HepG2 (cell line): Measurements from ENCODE around the gene ELP5. TPM values are rescaled to one million over a fixed set of nuclear protein-coding genes. Genes with fewer than 3 reads are reported as not detected.
A peak's percentile ranks its signal among the peaks of the same experiment; 100 is the strongest.

ENCODE experiments used
- ARID2 ChIP-seq: sonication (generic); formaldehyde crosslinking; IDR thresholded peaks from 2 replicates; pipeline ENCODE4 v1.8.1; 2022; ENCODE audit warnings: mild to moderate bottlenecking, missing genetic modification reagents, borderline replicate concordance
- ASH2L ChIP-seq: fragments of 300-600, 200-600 bp; sonication (generic); IDR thresholded peaks from 2 replicates; pipeline ENCODE4 v1.7.0; 2017; ENCODE audit warnings: low read depth, mild to moderate bottlenecking, moderate library complexity, mixed read lengths, low read length; ENCODE audit not compliant: insufficient read length
- DR1 ChIP-seq: sonication (generic); formaldehyde crosslinking; IDR thresholded peaks from 2 replicates; pipeline ENCODE4 v1.8.0; 2021; ENCODE audit warnings: mild to moderate bottlenecking, missing genetic modification reagents, inconsistent platforms
- EHMT2 ChIP-seq: fragments of 200-600 bp; sonication (generic); IDR thresholded peaks from 2 replicates; pipeline ENCODE4 v1.7.0; 2017; ENCODE audit warnings: antibody characterized with exemption, low read depth, low read length, borderline replicate concordance
- FOXA3 ChIP-seq: IDR thresholded peaks from 2 replicates; pipeline ENCODE4 v1.6.1; 2016; ENCODE audit warnings: missing genetic modification reagents, missing compliant biosample characterization
- GATAD1 ChIP-seq: IDR thresholded peaks from 2 replicates; pipeline ENCODE4 v1.6.1; 2016; ENCODE audit warnings: missing genetic modification reagents, missing compliant biosample characterization
- GMEB1 ChIP-seq: sonication (generic); formaldehyde crosslinking; IDR thresholded peaks from 2 replicates; pipeline ENCODE4 v1.5.1; 2020; ENCODE audit warnings: missing genetic modification reagents, mild to moderate bottlenecking, borderline replicate concordance
- HDAC6 ChIP-seq: fragments of 200-600 bp; sonication (generic); IDR thresholded peaks from 2 replicates; pipeline ENCODE4 v1.7.0; 2017; ENCODE audit warnings: mild to moderate bottlenecking, antibody characterized with exemption, low read length, low read depth
- HNRNPK ChIP-seq: fragments of 200-400 bp; formaldehyde crosslinking; IDR thresholded peaks from 2 replicates; pipeline ENCODE4 v1.6.1; 2018; ENCODE audit warnings: low read length, low read depth, moderate library complexity, mild to moderate bottlenecking; ENCODE audit not compliant: poor library complexity, severe bottlenecking
- NFIC ChIP-seq: IDR thresholded peaks from 2 replicates; pipeline ENCODE4 v1.6.1; 2012; ENCODE audit warnings: mild to moderate bottlenecking, low read length, inconsistent platforms
- NR3C1 ChIP-seq: sonication (generic); formaldehyde crosslinking; IDR thresholded peaks from 2 replicates; pipeline ENCODE4 v1.4.0; 2020; ENCODE audit warnings: missing genetic modification reagents
- PATZ1 ChIP-seq: sonication (generic); formaldehyde crosslinking; IDR thresholded peaks from 2 replicates; pipeline ENCODE4 v1.4.0; 2020; ENCODE audit warnings: missing genetic modification reagents
- PHF5A ChIP-seq: IDR thresholded peaks from one replicate; pipeline ENCODE4 v1.6.1; 2018; ENCODE audit warnings: low read depth, missing genetic modification reagents; ENCODE audit not compliant: unreplicated experiment
- SCMH1 ChIP-seq: sonication (generic); formaldehyde crosslinking; IDR thresholded peaks from 2 replicates; pipeline ENCODE4 v1.9.0; 2021; ENCODE audit warnings: missing genetic modification reagents, mild to moderate bottlenecking, borderline replicate concordance
- SIN3B ChIP-seq: fragments of 150-350 bp; IDR thresholded peaks from 2 replicates; pipeline ENCODE4 v1.6.1; 2014; ENCODE audit warnings: low read length
- TARDBP ChIP-seq: sonication (generic); formaldehyde crosslinking; IDR thresholded peaks from 2 replicates; pipeline ENCODE4 v1.8.0; 2022; ENCODE audit warnings: mild to moderate bottlenecking, missing genetic modification reagents
- TCF12 ChIP-seq, 2 experiments: fragments of 450-650 bp in 1 of 2; sonication (generic) in 1 of 2; formaldehyde crosslinking in 1 of 2; IDR thresholded peaks; 2 replicates each; pipeline versions ENCODE4 v1.6.1 to v1.8.0; 2017 to 2022; ENCODE audit warnings: antibody characterized with exemption in 1 of 2, mild to moderate bottlenecking in 1 of 2, missing genetic modification reagents in 1 of 2, moderate library complexity in 1 of 2
- ZBTB44 ChIP-seq: sonication (generic); formaldehyde crosslinking; IDR thresholded peaks from 2 replicates; pipeline ENCODE4 v1.4.0; 2020; ENCODE audit warnings: missing genetic modification reagents
- ZNF335 ChIP-seq: sonication (generic); formaldehyde crosslinking; IDR thresholded peaks from 2 replicates; pipeline ENCODE4 v1.4.0; 2020; ENCODE audit warnings: missing genetic modification reagents
- ZNF484 ChIP-seq: sonication (generic); formaldehyde crosslinking; IDR thresholded peaks from 2 replicates; pipeline ENCODE4 v1.5.1; 2020; ENCODE audit warnings: mild to moderate bottlenecking, low read depth, missing genetic modification reagents, borderline replicate concordance
- ZNF563 ChIP-seq: sonication (generic); formaldehyde crosslinking; IDR thresholded peaks from 2 replicates; pipeline ENCODE4 v1.8.0; 2022; ENCODE audit warnings: mild to moderate bottlenecking, moderate library complexity, missing genetic modification reagents
- ZNF672 ChIP-seq: sonication (generic); formaldehyde crosslinking; IDR thresholded peaks from 2 replicates; pipeline ENCODE4 v1.8.1; 2022; ENCODE audit warnings: missing genetic modification reagents
- ZSCAN31 ChIP-seq: sonication (generic); formaldehyde crosslinking; IDR thresholded peaks from 2 replicates; pipeline ENCODE4 v1.5.0; 2020; ENCODE audit warnings: low read depth, mild to moderate bottlenecking, missing genetic modification reagents
- polyA plus RNA-seq, 8 experiments: library from polyadenylated mRNA; depleted of rRNA in 3 of 8; stranded (reverse) in 7 of 8; unstranded in 1 of 8; fragments of >200 nt; fragmentation: Illumina TruSeq in 4 of 8; extraction: Trizol in 4 of 8; gene quantifications; 2 replicates each; pipeline versions ENCODE4 v1.2.1 to v1.2.3, GENCODE V29; 2011 to 2016; ENCODE audit warnings: low read depth in 4 of 8, missing spikeins in 1 of 8, mixed read lengths in 1 of 8; ENCODE audit not compliant: insufficient read depth in 1 of 8
- total RNA-seq, 5 experiments: library from RNA; depleted of rRNA; stranded (reverse); fragments of >200 nt; fragmentation: Illumina TruSeq; extraction: Trizol; gene quantifications; 2 replicates each; pipeline ENCODE4 v1.2.3, GENCODE V29; 2016; ENCODE audit warnings: low read depth in 1 of 5
- TF ChIP-seq, protein P1 (sequence below): sonication (generic); formaldehyde crosslinking; IDR thresholded peaks from 2 replicates; pipeline ENCODE4 v1.8.1; 2023; ENCODE audit warnings: mild to moderate bottlenecking, missing genetic modification reagents, borderline replicate concordance

The ELP5 gene
- total and polyA plus RNA-seq, 2 of the 13 experiments (the other 11 are each of a cell fraction or from before 2014, with no cell fraction given), result 67.6 to 69.8 TPM

DNA sequence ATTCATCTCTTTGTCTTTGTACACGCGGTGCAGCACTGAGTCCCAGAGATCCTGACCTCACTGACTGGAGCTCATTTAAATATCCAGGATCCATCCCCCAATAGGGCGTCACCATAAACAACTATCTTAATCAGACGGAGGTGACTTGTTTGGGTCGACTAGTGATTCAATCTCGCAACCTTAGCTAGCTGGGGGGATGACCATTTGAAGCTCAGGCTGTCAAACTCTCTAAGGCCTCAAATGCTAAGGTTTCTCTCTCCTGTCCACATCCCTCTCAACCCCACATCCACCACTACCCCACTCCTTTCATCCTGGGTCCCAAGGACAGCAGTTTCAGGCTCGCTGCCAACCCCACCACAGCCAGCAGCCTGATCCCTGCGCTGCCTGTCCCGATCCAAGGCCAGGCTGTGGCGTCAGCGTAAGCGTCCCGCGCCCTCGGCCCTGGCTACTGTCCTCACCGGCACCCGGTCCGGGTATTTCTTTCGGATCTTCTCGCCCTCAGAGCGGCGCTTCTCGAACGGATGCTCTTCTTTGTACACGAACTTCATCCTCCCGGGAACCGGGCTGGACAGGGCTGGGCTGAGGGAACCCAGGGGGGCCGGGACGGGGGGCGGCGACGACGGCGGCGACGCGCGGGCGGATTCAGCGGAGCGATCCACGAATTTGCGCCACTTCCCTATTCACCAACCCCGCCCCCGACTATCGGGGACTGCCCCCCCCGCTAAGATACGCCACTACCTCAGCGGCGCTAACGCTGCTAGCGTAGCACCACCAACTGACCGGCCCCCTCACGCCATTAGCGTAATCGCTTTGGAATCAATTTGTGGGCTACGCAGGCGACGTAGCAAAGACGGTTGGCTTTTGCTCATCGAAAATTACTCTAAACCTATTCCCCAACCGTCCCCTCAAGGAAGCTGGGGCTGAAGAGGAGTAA is 10.0 kb upstream of the ELP5 start, which contains the start of gene GABARAP (continued):
- TF ChIP-seq ZNF672 (CRISPR knock-in tag), result no peak
- peak; percentile 97 for TF ChIP-seq PATZ1
- peak; percentile 80; the same call in 1 of the 2 replicates for TF ChIP-seq ZNF563
- no peak for TF ChIP-seq TCF12 (IDR thresholded peaks at IDR 0.05)
- TF ChIP-seq TCF12 (CRISPR knock-in tag; IDR thresholded peaks at IDR 0.05), result no peak
- no peak for TF ChIP-seq HDAC6
- peak; percentile 34 for TF ChIP-seq GMEB1 (CRISPR knock-in tag)
- TF ChIP-seq, protein P1, sequence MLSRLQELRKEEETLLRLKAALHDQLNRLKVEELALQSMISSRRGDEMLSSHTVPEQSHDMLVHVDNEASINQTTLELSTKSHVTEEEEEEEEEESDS (CRISPR knock-in tag), result no peak
- no peak for TF ChIP-seq NR3C1 (CRISPR knock-in tag)
- TF ChIP-seq ZBTB44 (CRISPR knock-in tag), result no peak
- TF ChIP-seq PHF5A (CRISPR knock-in tag), result no peak
- no peak for TF ChIP-seq HNRNPK
- TF ChIP-seq ASH2L, result no peak
- no peak for TF ChIP-seq SCMH1 (CRISPR knock-in tag)
- 0 out of 2 replicates have a peak, but pooled peaks have one; percentile 4 for TF ChIP-seq NFIC
- no peak for TF ChIP-seq ZNF484 (CRISPR knock-in tag)
- no peak for TF ChIP-seq FOXA3 (CRISPR knock-in tag)
- no peak for TF ChIP-seq ZNF335
- TF ChIP-seq SIN3B, result no peak
- no peak for TF ChIP-seq EHMT2
- peak; percentile 66 for TF ChIP-seq GATAD1 (CRISPR knock-in tag)
- TF ChIP-seq TARDBP (CRISPR knock-in tag), result peak; percentile 47; the same call in 1 of the 2 replicates
- no peak for TF ChIP-seq ARID2 (CRISPR knock-in tag)
- no peak; the same call in 1 of the 2 replicates for TF ChIP-seq ZSCAN31 (CRISPR knock-in tag)
- TF ChIP-seq DR1 (CRISPR knock-in tag), result no peak; the same call in 1 of the 2 replicates
